OCI-LY3 (cell line): ENCODE measurements around the gene ANO10.

ENCODE experiments used
- EZH2phosphoT487 ChIP-seq: fragments of 200-600 bp; shearing (Covaris generic); IDR thresholded peaks from 2 replicates; pipeline ENCODE4 v1.6.1; 2018; ENCODE audit warnings: antibody characterized with exemption, mixed run types, low read depth
- TF ChIP-seq, protein P1 (sequence below): fragments of 200-600, 300-600 bp; sonication (generic); IDR thresholded peaks from 2 replicates; pipeline ENCODE4 v1.5.1; 2014; ENCODE audit warnings: antibody characterized with exemption, low read length, low read depth

DNA sequence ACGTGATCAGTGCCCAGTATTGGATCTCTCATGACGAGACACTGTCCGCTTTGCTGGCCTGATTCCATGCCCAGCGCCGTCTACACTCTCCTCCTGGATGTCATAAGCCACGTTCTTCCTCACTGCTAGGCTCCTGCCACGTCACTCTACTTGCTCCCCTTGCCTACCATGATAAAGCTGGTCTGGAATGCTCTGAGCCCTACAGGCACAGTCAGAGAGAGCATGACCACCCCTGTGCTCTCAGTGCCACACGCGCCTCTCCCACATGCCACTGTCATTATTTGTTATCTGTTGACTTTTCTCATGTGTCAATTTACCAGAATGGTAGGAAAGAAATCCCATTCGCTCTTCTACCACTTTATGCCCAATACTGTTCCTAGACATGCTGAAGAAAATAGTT, 148.6 kb downstream of the ANO10 start:
- TF ChIP-seq EZH2phosphoT487, result no peak
- TF ChIP-seq, protein P1, sequence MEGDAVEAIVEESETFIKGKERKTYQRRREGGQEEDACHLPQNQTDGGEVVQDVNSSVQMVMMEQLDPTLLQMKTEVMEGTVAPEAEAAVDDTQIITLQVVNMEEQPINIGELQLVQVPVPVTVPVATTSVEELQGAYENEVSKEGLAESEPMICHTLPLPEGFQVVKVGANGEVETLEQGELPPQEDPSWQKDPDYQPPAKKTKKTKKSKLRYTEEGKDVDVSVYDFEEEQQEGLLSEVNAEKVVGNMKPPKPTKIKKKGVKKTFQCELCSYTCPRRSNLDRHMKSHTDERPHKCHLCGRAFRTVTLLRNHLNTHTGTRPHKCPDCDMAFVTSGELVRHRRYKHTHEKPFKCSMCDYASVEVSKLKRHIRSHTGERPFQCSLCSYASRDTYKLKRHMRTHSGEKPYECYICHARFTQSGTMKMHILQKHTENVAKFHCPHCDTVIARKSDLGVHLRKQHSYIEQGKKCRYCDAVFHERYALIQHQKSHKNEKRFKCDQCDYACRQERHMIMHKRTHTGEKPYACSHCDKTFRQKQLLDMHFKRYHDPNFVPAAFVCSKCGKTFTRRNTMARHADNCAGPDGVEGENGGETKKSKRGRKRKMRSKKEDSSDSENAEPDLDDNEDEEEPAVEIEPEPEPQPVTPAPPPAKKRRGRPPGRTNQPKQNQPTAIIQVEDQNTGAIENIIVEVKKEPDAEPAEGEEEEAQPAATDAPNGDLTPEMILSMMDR, result no peak
